Transverse colon (tissue), 4 donors: ENCODE data around the gene CHIC2. TPM values are rescaled to one million over a fixed set of nuclear protein-coding genes. Genes with fewer than 3 reads are reported as not detected.

Experiments used
- DNase-seq: peaks from one replicate; pipeline ENCODE4 v3.0.0-alpha.2; 2019
- H3K27ac ChIP-seq, 4 donors: fragments of 200-600 bp; sonication (generic); 2 replicates each; pipeline ENCODE4 v1.5.1; 2016 to 2018; ENCODE audit warnings: inconsistent platforms in 4 of 4
- H3K27me3 ChIP-seq: fragments of 200-600 bp; sonication (generic); 2 replicates; pipeline ENCODE4 v1.5.1; 2017; ENCODE audit warnings: inconsistent platforms
- H3K36me3 ChIP-seq, 4 donors: fragments of 200-600 bp; sonication (generic); 2 replicates each; pipeline ENCODE4 v1.5.1; 2017 to 2019; ENCODE audit warnings: inconsistent platforms in 4 of 4
- H3K4me1 ChIP-seq, 4 donors: fragments of 200-600 bp; sonication (generic); 2 replicates each; pipeline ENCODE4 v1.5.1; 2017 to 2020; ENCODE audit warnings: inconsistent platforms in 4 of 4
- H3K4me3 ChIP-seq, 4 donors: fragments of 200-600 bp; sonication (generic); 1 replicate in 1 of 4; 2 replicates in 3 of 4; pipeline versions ENCODE4 v1.5.1 to v1.6.1; 2017 to 2019; ENCODE audit warnings: inconsistent platforms in 4 of 4
- H3K9me3 ChIP-seq, 2 donors: fragments of 200-600 bp; sonication (generic); 2 replicates each; pipeline ENCODE4 v1.5.1; 2017 to 2019; ENCODE audit warnings: inconsistent platforms in 2 of 2
- CTCF ChIP-seq, 5 experiments: fragments of 200-600 bp in 3 of 5; fragments of 450-650 bp in 2 of 5; sonication (generic) in 3 of 5; IDR thresholded peaks; 1 replicate in 2 of 5; 2 replicates in 3 of 5; pipeline ENCODE4 v1.5.1; 2016 to 2017; ENCODE audit warnings: antibody characterized with exemption in 5 of 5, inconsistent platforms in 3 of 5, mild to moderate bottlenecking in 2 of 5, moderate library complexity in 1 of 5
- EP300 ChIP-seq: sonication (generic); formaldehyde crosslinking; IDR thresholded peaks from one replicate; pipeline ENCODE4 v1.6.1; 2017; ENCODE audit warnings: antibody characterized with exemption, low read depth
- POLR2A ChIP-seq: fragments of 450-650 bp; IDR thresholded peaks from one replicate; pipeline ENCODE4 v1.6.1; 2016; ENCODE audit warnings: antibody characterized with exemption, mild to moderate bottlenecking, moderate library complexity
- POLR2AphosphoS5 ChIP-seq, 3 donors: sonication (generic); formaldehyde crosslinking; IDR thresholded peaks; one replicate each; pipeline ENCODE4 v1.6.1; 2016; ENCODE audit warnings: antibody characterized with exemption in 3 of 3
- WGBS, 2 donors: methylation state at CpG; one replicate each; pipeline ENCODE4 v1.1.5; 2018; ENCODE audit warnings: low coverage in 1 of 2; 5-methylcytosine and 5-hydroxymethylcytosine counted together
- in situ Hi-C, 4 donors: fragments of 200-750 bp; cut with MboI; loops; one replicate each; pipeline versions ENCODE4 v1.15.0 to v1.15.1; 2017; ENCODE audit warnings: low sequenced_read_pairs in 3 of 4, low pct_ligation_motif_present in 1 of 4, low pct_unique_long_range_greater_than_20kb in 1 of 4
- intact Hi-C: fragments of 100-400 bp; cut with DNase I; formaldehyde crosslinking; loops from one replicate; pipeline ENCODE4 v1.15.1; 2023; ENCODE audit warnings: low total_unique reads
- total RNA-seq, 4 donors: library from RNA; depleted of rRNA; stranded (reverse); fragments of >200 nt; gene quantifications; one replicate each; pipeline ENCODE4 v1.1.0, GENCODE V29; 2016

The CHIC2 gene
- total RNA-seq, 4 donors from 2014 or later = 36.2 to 106 (median 52.0) TPM

DNA sequence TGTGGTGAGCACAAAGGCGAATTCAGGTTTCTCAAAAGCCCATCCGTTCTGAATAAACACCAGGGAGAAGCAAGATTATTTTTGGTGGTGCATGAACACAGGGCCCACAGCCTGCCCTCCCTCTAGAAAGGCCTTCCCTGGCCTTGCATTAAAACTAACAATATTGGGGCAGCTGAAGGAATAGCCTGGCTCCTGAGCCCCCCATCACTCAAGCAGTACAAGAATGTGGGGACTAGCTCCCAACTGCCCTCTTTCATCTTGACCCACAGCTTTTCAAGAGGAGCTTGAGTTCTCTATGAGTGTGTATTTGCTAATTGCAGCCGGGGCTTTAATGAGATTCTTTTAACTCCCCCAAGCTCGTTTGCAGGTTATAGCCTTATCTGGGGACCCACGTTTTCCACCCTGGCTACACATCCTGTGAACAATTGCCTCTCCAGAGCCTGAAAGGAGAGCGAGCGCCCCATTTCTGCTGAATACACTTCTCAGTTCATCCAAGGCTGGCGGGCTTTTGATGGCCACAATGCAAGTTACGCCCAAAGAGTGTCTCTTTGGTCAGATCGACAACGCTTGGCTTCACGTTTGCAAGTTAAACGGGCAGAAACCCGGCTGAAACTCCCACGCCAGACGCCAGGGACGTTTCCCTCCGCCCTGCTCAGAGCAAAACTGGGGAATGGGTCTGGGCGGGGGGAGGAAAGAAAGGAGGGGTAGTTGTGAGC lies 30.9 kb upstream of the CHIC2 start:
- H3K27me3 ChIP-seq = peaks cover 95% of the 10 kb centered on the region
- intact Hi-C loops = no loop called here
- TF ChIP-seq POLR2A = no peak
- TF ChIP-seq POLR2AphosphoS5 (IDR thresholded peaks at IDR 0.05) = no peak
- no peak for TF ChIP-seq CTCF (IDR thresholded peaks at IDR 0.05)
- no peak for TF ChIP-seq EP300
- no peaks in the 10 kb centered on the region for H3K36me3 ChIP-seq
- no peaks in the 10 kb centered on the region for H3K9me3 ChIP-seq
- no peak for DNase-seq
- no peak overlapping the region for H3K4me3 ChIP-seq
- H3K27ac ChIP-seq = no peak overlapping the region
- WGBS, 2 donors = 13 to 23% methylated on average over 6 to 19 of the region's 19 CpGs
- in situ Hi-C loops = no loop called here
- peaks cover 0 to 41% (median 26%) of the 10 kb centered on the region in 4 donors for H3K4me1 ChIP-seq

DNA sequence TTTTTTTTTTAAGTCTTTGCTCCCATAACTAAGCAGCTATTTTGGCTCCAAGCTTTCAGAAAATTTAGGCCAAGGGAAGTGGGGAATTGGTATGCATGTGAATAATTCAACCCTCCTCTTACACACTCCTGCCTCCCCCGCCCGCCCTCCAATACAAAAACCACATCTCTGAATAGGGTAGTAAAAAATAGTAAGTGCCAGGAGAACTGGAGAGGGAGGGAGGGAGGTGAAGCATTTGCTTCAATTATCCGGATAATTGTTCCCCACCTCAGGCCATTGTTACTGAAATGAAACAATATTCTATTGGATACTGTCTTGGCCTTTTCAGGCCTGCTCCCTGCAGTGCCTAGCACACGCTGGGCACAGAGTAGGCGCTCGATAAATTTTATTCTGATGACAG lies 30.0 kb upstream of the CHIC2 start:
- H3K27ac ChIP-seq = no peak overlapping the region
- H3K4me1 ChIP-seq = peaks cover 0 to 33% (median 18%) of the 10 kb centered on the region in 4 donors
- intact Hi-C loops = no loop called here
- 34 to 63% methylated on average over 6 of the region's 6 CpGs for WGBS, 2 donors
- TF ChIP-seq CTCF (IDR thresholded peaks at IDR 0.05) = no peak
- TF ChIP-seq POLR2A = no peak
- no peak for TF ChIP-seq POLR2AphosphoS5 (IDR thresholded peaks at IDR 0.05)
- no peak for TF ChIP-seq EP300
- DNase-seq = no peak
- in situ Hi-C loops = no loop called here
- H3K4me3 ChIP-seq = no peak overlapping the region
- H3K27me3 ChIP-seq = peaks cover 95% of the 10 kb centered on the region
- H3K36me3 ChIP-seq = no peaks in the 10 kb centered on the region
- no peaks in the 10 kb centered on the region for H3K9me3 ChIP-seq

GRCh38 chr4:54093324-54094240 lies 29.2 kb upstream of the CHIC2 start:
- H3K9me3 ChIP-seq = no peaks in the 10 kb centered on the region
- in situ Hi-C loops = no loop called here
- no peaks in the 10 kb centered on the region for H3K36me3 ChIP-seq
- TF ChIP-seq CTCF (IDR thresholded peaks at IDR 0.05) (no peak), POLR2AphosphoS5 (IDR thresholded peaks at IDR 0.05) (no peak), POLR2A (no peak), EP300 (no peak)
- peaks cover 89% of the 10 kb centered on the region for H3K27me3 ChIP-seq
- H3K4me1 ChIP-seq = peaks cover 0 to 31% (median 16%) of the 10 kb centered on the region in 4 donors
- H3K4me3 ChIP-seq = no peak overlapping the region
- intact Hi-C loops = no loop called here
- 20 to 23% methylated on average over 16 to 37 of the region's 37 CpGs for WGBS, 2 donors
- no peak overlapping the region for H3K27ac ChIP-seq
- no peak for DNase-seq
